ENCODE measurements around the gene ASAP3. TPM values are rescaled to one million over a fixed set of nuclear protein-coding genes. Genes with fewer than 3 reads are reported as not detected.

Gene ASAP3
- total and polyA plus RNA-seq, 9 of the 15 experiments (the other 6 are each of a cell fraction or from before 2014, with no cell fraction given), result 1.7 to 31.2 (median 17.4) TPM

GRCh38 chr1:23466423-23466989, 17.5 kb downstream of the ASAP3 start:
- Histone ChIP-seq H3K36me3 (ENCODE audit: control insufficient read depth, insufficient read depth, low read length) (no peaks in the 10 kb centered on the region), H3K27ac (ENCODE audit: extremely low read depth, low read depth, low read length) (no peak overlapping the region), H3K9me3 (replicated peaks; ENCODE audit: control insufficient read depth, insufficient read depth, low read depth, low read length) (no peaks in the 10 kb centered on the region), H2AFZ (ENCODE audit: low read depth, low read length) (no peak overlapping the region), H3K79me2 (ENCODE audit: control insufficient read depth, insufficient read depth, low read length) (no peaks in the 10 kb centered on the region), H3K4me3 (no peak overlapping the region), H4K20me1 (replicated peaks; ENCODE audit: control insufficient read depth, insufficient read depth, low read length) (0 out of 2 replicates have a peak, but pooled peaks cover 5% of the 10 kb centered on the region), H3K4me2 (ENCODE audit: insufficient read depth, low read length) (no peak overlapping the region), H3K4me1 (replicated peaks in 1 of 2; ENCODE audit: control insufficient read depth in 2 of 2, insufficient read depth in 2 of 2, low read length in 2 of 2) (peaks cover 0 to 6% of the 10 kb centered on the region in 2 experiments; a peak in 2 of 5 replicates), H3K9ac (ENCODE audit: insufficient read depth in 1 of 2, low read depth in 2 of 2, low read length in 2 of 2) (no peak overlapping the region; a peak in 1 of 4 replicates), H3K27me3 (ENCODE audit: control insufficient read depth in 2 of 2, insufficient read depth in 2 of 2, low read length in 2 of 2) (no peaks in the 10 kb centered on the region), H3K9me1 (ENCODE audit: control insufficient read depth, insufficient read depth, low read length) (no peaks in the 10 kb centered on the region)
- CTCF ChIA-PET (ENCODE audit: low intra/inter-chr PET ratio), result no interaction called here
- intact Hi-C loops (cut with micrococcal nuclease), result no loop called here
- FAIRE-seq (no peak), DNase-seq (ENCODE audit: extremely low read depth in 1 of 4, low spot score in 3 of 4) (no peak), ATAC-seq (no peak)
- in situ Hi-C loops (cut with MboI), result no loop called here
- WGBS (ENCODE audit: insufficient coverage, low coverage, missing lambda C conversion rate), result 96% methylated on average over 3 of the region's 3 CpGs
- BruUV-seq (replicated peaks), result no TSS peak
- POLR2A ChIA-PET, result interaction anchor here (0.6 to 2.3 kb wide), 9 partner anchors 8 to 225 kb away, joined by 3 to 11 read pairs (median 4); no protein-coding TSS in a partner anchor
- TF ChIP-seq ZNF318 (IDR thresholded peaks at IDR 0.05; ENCODE audit: borderline replicate concordance in 1 of 2, low read depth in 1 of 2), result no peak
- no peak for TF ChIP-seq HINFP (tag; conservative IDR thresholded peaks at IDR 0.05; ENCODE audit: low read depth)
- TF ChIP-seq ZNF699 (CRISPR knock-in tag; IDR thresholded peaks at IDR 0.05; ENCODE audit: insufficient replicate concordance), result no peak
- no peak for TF ChIP-seq SIX5 (IDR thresholded peaks at IDR 0.05; ENCODE audit: borderline replicate concordance in 1 of 2, insufficient read depth in 1 of 2, low read depth in 1 of 2, low read length in 2 of 2)
- no peak for TF ChIP-seq FIP1L1 (IDR thresholded peaks at IDR 0.05; ENCODE audit: low read depth, low read length, poor library complexity, severe bottlenecking)
- TF ChIP-seq HIVEP1 (CRISPR knock-in tag; IDR thresholded peaks at IDR 0.05), result no peak
- no peak for TF ChIP-seq SMAD1 (IDR thresholded peaks at IDR 0.05; ENCODE audit: low read depth, low read length, partially characterized antibody)
- TF ChIP-seq SP2 (IDR thresholded peaks at IDR 0.05; ENCODE audit: extremely low read depth, low read depth, low read length, poor library complexity, severe bottlenecking), result no peak
- no peak for TF ChIP-seq SIRT6 (IDR thresholded peaks at IDR 0.05; ENCODE audit: low read depth, low read length)
- no peak for TF ChIP-seq ZC3H4 (CRISPR knock-in tag; IDR thresholded peaks at IDR 0.05; ENCODE audit: borderline replicate concordance)
- no peak for TF ChIP-seq ZNF444 (CRISPR knock-in tag; IDR thresholded peaks at IDR 0.05)
- peak; percentile 94 for TF ChIP-seq ZNF79 (CRISPR knock-in tag; IDR thresholded peaks at IDR 0.05; ENCODE audit: low read depth)
